ENCODE results near the gene ABCB8.

ABCB8 gene

DNA sequence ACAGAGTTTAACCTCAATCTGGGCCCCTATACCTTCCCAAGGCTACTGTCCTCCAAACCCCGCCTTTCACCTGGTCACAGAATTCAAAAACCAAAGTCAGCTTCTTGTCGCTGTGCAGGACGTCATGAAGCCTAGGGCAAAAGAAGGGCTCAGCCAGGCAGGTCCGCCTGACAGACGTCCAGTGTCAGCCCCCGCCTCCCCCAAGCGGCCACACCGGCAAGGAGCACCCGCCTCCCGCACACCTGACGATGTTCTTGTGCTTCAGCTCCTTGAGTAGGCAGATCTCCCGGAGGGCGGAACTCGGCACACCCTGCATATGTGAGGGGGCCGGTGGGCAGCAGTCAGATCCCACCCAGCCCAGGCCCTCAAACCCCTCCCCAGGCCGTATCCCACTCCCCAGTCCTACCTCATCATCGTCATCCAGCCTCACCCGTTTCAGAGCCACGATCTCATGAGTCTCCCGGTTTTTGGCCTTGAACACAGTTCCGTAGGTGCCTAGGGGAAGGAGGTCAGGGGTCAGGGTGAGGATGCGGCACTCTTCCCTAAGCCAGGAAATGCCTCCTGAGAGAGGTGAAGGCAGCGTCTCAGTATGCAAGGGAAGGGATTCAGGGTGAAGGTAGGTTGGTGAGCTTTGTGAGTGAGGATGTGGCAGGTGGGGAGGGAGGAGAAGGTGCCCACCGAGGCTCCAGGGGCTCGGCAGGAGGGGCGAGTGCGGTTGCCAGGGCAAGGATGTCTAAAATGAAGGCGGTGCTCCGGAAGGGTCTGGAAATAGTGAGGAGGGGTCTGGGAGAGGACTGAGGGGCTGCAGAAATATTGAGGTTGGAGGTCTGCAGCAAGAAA lies 28.6 kb downstream of the ABCB8 start:
- DNase-seq = peak in 1 of 56 donors; percentile 28

- DNase-seq = peak in 3 of 56 donors; percentile 56 to 96 (median 95)
These were observed 29.3 kb downstream of the ABCB8 start, which contains the start of gene CDK5 for GRCh38 chr7:151057506-151057988. Gene CDK5, minus strand, starts transcription at chr7:151057897. Its CDS starts 49 bp downstream, at chr7:151057848.

GRCh38 chr7:151057989-151058780 lies 29.9 kb downstream of the ABCB8 start:
- DNase-seq = peak; percentile 85 to 100 (median 99)

- peak in 6 of 56 donors; percentile 45 to 63 (median 56) for DNase-seq
These were observed 30.6 kb downstream of the ABCB8 start for GRCh38 chr7:151058781-151059366.

- DNase-seq = peak in 55 of 56 donors; percentile 37 to 95 (median 78)
These were observed 31.3 kb downstream of the ABCB8 start, which contains the start of gene SLC4A2 for GRCh38 chr7:151059367-151060112. Gene SLC4A2, plus strand, starts transcription at chr7:151059589. Its CDS starts 2,399 bp downstream, at chr7:151061988.

GRCh38 chr7:151060113-151060415 lies 31.8 kb downstream of the ABCB8 start:
- DNase-seq = peak in 1 of 56 donors; percentile 60

DNA sequence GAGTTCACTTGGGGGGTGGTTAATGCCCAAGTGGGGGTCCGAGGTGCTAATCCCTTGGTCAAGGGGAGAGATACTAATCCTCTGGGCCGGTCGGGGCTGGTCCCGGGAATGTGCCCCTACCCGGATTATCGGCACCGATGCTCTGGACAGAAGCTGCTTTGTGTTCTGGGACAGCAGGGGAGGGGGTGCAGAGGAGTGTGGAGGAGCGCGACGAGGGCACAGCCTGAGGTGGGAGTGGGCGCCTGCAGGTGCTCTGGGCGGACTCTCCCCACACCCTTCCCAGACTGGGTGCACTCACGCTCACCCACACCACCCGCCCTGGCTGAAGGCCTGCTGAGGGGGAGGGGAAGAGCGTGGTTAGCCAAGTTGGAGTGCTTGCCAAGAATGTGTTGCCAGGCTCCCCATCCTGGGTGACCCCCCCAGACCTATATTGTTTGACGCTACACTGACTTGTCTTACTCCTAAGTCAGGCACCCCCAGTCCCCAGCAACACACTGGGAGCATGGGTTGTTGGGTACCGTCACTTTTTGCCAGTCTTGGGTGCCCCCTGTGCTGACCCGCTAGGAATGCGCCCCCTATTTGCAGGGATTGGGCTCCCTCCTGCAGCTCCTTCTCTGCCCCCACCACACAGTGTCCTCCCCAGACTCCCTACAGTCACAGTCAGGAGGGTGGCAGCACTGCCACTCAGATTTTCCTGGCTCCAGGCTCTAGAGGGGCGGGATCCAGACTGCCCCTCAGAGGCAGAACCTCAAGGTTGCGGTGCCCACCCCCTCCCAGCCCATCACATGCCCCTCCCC lies 32.4 kb downstream of the ABCB8 start:
- peak in 30 of 56 donors; percentile 12 to 72 (median 40) for DNase-seq

- DNase-seq = no peak
These were observed 33.2 kb downstream of the ABCB8 start for GRCh38 chr7:151061213-151062110.

- DNase-seq = no peak
These were observed 33.8 kb downstream of the ABCB8 start for GRCh38 chr7:151062111-151062398.

GRCh38 chr7:151062399-151063211 lies 34.4 kb downstream of the ABCB8 start:
- DNase-seq = no peak

DNA sequence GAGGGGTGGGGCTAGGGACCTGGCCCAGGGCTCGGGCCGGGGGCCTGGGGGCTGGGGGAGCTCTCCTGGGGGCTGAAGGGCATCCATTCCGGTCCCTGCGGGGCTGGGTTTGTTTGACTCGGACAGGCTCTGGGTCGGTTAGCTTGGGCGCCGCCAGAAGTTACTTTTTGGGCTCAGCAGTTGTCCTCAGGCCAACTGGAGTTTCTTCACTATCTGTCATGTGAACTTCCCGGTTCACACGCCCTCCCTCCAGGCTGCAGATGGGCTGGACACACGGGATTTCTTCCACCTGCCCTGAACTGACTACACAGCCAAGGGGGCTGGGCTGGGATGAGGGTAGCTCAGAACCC lies 34.9 kb downstream of the ABCB8 start:
- no peak for DNase-seq

DNA sequence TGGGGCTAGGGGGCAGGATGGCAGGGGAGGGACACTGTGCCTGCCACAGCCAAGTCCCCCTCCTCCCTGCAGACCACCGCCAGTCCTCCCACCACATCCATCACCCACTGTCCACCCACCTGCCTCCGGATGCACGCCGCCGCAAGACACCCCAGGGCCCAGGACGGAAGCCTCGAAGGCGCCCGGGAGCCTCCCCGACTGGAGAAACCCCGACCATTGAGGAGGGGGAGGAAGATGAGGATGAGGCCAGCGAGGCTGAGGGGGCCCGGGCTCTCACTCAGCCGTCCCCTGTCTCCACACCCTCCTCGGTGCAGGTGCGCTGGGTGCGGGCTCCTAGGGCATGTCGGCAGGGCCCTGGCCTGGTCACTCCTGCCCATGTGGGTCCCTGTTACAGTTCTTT lies 36.2 kb downstream of the ABCB8 start:
- no peak for DNase-seq

- no peak for DNase-seq
These were observed 36.7 kb downstream of the ABCB8 start for GRCh38 chr7:151064993-151065392.

DNA sequence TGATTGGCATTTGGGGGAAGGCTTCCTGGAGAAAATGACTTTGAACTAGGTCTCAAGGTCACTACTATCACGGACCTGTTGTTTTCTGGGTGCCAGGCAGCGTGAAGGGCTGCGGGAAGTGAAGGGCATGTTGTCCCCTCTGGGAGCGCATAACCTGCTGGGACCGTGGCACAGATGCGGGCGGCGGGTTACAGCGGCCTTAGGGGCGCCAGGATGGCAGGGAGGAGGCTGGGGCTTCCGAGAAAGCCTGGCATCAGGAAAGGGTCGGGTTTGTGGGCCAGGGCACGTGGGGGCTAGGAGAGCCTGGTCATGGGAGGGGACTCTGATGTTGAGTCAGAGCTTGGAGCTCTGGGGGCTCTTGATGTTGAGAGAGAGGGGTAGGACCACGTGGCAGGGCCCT lies 37.3 kb downstream of the ABCB8 start:
- no peak for DNase-seq

GRCh38 chr7:151066273-151066974 lies 38.2 kb downstream of the ABCB8 start:
- no peak for DNase-seq

DNA sequence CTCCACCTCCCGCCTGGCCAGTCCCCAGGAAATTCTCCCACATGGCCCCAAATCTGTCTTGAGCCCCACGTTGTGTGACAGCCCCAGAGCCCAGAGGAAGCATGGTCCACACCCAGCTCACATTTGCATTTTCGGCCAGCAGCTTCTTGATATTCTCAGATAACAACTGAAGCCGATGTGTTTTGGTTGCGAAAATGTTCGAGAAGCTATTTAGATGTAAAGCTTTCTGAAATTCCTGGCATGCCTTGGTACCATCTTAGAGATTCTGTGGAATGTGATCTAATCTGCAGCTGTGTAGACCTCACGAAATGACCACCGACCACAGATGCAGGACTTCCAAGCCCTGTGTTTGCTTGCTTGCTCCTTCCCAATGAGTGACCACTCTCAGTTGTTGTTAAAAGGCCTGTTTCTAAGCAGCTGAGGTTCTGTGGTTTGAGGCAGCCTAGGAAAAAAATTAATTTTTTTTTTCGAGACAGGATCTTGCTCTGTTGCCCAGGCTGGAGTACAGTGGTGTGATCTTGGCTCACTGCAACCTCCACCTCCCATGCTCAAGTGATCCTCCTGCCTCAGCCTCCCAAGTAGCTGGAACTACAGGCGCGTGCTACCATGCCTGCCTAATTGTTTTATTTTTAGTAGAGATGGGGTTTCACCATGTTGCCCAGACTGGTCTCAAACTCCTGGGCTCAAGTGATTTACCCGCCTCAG lies 40.0 kb downstream of the ABCB8 start:
- DNase-seq = no peak
